HS-5 (cell line): ENCODE measurements around the gene SLC6A19.

Experiments
- DNase-seq: peaks from one replicate; pipeline ENCODE4 v3.0.0-alpha.2; 2012; ENCODE audit warnings: low read depth

Gene SLC6A19

GRCh38 chr5:1245905-1246576, 44.6 kb downstream of the SLC6A19 start:
- DNase-seq: no peak

GRCh38 chr5:1246711-1247431, 45.5 kb downstream of the SLC6A19 start:
- no peak for DNase-seq

GRCh38 chr5:1247811-1248210, 46.4 kb downstream of the SLC6A19 start:
- DNase-seq: no peak

GRCh38 chr5:1249366-1250280, 48.2 kb downstream of the SLC6A19 start:
- no peak for DNase-seq

- no peak for DNase-seq
These were observed 50.5 kb downstream of the SLC6A19 start for GRCh38 chr5:1251678-1252580.

- DNase-seq: no peak
These were observed 51.3 kb downstream of the SLC6A19 start for GRCh38 chr5:1252681-1253080.

- no peak for DNase-seq
These were observed 52.2 kb downstream of the SLC6A19 start for GRCh38 chr5:1253456-1254105.

- no peak for DNase-seq
These were observed 52.8 kb downstream of the SLC6A19 start for GRCh38 chr5:1254196-1254595.

GRCh38 chr5:1255081-1255561, 53.7 kb downstream of the SLC6A19 start:
- DNase-seq: no peak

- DNase-seq: no peak
These were observed 55.4 kb downstream of the SLC6A19 start for GRCh38 chr5:1256776-1257175.

GRCh38 chr5:1257363-1257762, 56.0 kb downstream of the SLC6A19 start:
- no peak for DNase-seq

GRCh38 chr5:1257841-1258240, 56.4 kb downstream of the SLC6A19 start:
- no peak for DNase-seq

GRCh38 chr5:1259806-1260480, 58.5 kb downstream of the SLC6A19 start:
- DNase-seq: no peak

GRCh38 chr5:1261643-1262042, 60.2 kb downstream of the SLC6A19 start:
- DNase-seq: no peak

GRCh38 chr5:1262381-1262780, 61.0 kb downstream of the SLC6A19 start:
- peak; percentile 5 for DNase-seq

GRCh38 chr5:1264211-1264610, 62.8 kb downstream of the SLC6A19 start:
- no peak for DNase-seq

GRCh38 chr5:1265026-1265425, 63.6 kb downstream of the SLC6A19 start:
- DNase-seq: no peak

- DNase-seq: no peak
These were observed 64.4 kb downstream of the SLC6A19 start for GRCh38 chr5:1265461-1266455.

- no peak for DNase-seq
These were observed 65.4 kb downstream of the SLC6A19 start for GRCh38 chr5:1266791-1267190.
